NCI-H128 (cell line): ENCODE results near the gene PLA2G2E.
"Not testable (repeated sequence)": the region's sequence is repeated elsewhere in the genome, so short reads cannot be mapped to it uniquely, and the experiment has no call there.

Experiments
- DNase-seq: peaks from one replicate; lab custom pipeline; 2025; ENCODE audit not compliant: unreplicated experiment; lab: John Stamatoyannopoulos, UW

The PLA2G2E gene

GRCh38 chr1:19932866-19933265, 9.4 kb upstream of the PLA2G2E start:
- DNase-seq: no peak

GRCh38 chr1:19927130-19927421, 3.7 kb upstream of the PLA2G2E start:
- DNase-seq: not testable (repeated sequence)

DNA sequence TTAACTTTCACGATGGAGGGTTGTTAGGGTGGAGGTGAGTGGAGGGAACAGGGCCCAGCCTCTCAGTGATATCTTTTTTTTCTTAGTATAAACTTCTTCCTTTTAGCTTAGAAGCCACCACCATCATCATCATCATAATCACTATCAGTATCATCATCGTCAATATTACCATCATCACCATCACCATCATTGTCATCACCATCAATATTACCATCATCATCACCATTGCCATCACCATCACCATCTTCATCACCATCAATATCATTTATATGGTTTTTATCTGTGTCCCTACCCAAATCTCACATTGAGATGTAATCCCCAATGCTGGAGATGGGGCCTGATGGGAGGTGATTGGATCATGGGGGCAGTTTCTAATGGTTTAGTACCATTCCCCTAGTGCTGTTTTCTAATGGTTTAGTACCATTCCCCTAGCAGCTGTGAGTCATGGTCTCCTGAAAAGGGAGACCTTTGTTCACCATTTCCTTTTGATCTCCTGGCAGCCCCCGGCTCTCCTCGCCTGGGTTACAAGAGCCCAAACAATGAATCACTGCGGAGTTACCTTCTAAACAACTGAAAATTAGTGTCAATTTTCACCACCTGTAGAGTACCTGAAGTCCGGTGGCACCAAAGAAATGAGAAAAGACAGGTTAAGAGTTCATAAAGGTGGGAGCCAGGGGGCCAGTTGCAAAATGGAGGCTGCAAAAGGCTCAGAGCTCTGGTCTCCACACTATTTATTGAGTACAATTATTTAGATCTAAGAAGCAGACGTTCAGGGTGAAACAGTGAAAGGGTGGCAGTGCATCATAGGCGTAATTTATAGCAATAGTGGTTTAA, 3.1 kb upstream of the PLA2G2E start:
- no peak for DNase-seq

DNA sequence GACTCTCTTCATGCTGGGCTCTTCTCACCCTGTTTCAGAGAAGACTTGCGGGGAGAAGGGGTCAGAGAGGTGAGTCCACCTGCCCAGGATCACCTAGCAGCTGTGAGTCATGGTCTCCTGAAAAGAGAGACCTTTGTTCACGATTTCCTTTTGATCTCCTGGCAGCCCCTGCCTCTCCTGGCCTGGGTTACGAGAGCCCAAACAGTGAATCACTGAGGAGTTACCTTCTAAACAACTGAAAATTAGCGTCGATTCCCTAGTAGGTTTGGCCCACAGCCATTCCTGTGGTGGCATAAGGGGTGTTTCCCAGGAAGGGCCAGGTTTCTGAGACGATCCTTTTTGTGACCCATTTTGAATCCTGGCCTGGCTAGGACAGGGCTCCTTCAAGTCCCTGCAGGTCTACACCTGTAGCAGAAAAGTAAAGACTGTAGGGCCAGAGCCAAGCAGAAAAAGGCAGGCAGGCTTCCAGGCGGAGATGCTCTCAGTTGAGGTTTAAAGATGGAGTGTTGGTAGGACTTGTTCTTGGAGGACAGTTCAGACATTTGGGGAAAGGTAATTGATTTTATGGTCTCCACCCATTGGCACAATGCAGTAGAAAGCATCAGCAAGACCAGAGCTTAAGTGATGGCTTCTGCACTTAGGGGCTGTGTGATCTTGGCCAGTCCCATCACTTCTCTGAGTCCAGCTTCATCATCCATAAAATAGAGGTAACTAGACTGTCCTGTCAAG, 2.1 kb upstream of the PLA2G2E start:
- DNase-seq: no peak

DNA sequence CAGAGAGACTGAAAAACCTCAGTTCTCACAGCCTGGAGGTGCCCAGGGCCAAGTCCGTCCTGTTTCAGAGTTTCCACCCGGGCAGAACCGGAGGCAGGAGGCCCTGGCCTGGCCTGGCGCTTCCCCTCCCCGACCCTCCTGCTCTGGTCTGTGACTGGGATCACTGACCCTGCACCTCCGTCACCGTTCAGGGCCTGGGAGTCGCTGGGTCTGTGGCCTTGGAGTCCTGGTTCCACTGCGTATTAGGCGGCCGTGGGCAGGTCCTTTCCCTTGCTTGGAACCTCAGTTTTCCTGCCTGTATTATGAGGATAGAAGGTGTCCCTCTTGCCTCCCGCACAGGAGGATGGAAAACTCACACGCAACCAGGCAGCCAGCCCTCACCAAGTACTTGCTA, 533 bp upstream of the PLA2G2E start:
- DNase-seq: no peak

- no peak for DNase-seq
Observed at GRCh38 chr1:19922015-19922688, 1.3 kb downstream of the PLA2G2E start.

- DNase-seq: no peak
Observed at GRCh38 chr1:19921310-19921709, 2.1 kb downstream of the PLA2G2E start.

DNA sequence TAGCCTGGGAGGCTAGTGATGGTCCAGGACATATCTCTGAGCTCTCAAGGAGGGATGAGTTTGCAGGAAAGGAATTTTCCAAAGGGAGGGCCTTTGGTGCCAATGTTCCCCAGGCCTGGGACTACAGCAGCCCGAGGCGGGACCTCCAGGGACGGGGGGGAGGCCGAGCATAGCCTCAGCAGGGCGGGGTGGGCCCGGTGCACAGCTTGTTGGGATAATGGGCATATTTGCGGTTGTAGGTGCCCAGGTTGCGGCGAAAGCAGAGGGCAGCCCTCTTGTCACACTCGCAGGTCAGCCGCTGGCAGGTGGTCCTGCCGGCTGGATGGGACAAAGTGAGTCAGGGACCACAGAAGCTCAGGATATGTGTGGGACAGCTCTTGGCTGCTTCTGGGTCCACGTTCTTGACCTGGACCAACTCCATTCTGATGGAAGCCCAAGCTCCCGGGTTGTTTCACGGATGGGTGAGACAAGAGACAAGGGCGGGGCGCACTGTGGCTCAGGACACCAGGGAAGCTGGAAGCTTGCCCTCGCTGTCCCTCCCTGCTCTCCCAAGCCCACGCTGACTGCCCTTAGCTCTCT, 3.2 kb downstream of the PLA2G2E start:
- DNase-seq: no peak

DNA sequence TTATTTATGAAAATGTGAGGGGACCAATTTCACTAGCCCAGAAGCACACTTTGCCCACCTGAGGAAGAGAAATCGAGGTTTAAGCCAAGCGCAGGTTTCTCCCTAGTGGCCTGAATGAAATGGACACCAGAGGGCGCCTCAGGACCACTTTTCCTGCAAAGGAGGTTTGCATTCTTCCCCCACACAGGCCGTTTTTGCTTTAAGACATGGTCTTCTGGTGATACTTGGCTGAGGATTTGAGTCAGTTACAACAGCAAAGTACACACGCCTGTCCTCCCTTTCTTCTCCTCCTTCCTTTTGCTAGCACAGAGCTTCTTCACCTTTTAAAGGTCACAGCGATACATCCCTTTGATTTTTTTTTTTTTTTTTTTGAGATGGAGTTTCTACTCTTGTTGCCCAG, 5.4 kb downstream of the PLA2G2E start:
- peak; percentile 81 for DNase-seq

DNA sequence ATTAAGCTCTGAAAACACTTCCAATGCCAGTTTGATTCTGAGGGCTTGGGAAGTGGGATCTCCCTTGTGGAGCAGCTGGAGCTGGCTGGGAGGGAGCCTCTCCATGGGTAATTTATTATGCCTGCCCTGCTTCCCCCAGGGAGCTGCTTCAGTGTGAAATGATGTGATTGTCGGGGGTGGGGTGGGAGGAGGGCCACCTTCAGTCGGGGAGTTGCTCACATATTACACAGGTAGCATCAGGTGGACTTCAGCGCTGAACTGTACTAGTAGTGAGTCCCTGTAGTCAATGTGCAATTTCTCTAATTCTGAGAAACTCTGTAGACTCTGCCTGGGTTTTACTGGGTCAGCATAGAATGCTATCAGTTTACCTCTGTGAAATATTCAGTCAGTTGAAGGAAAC, 12.8 kb downstream of the PLA2G2E start:
- no peak for DNase-seq

GRCh38 chr1:19909971-19910370, 13.4 kb downstream of the PLA2G2E start:
- DNase-seq: no peak

DNA sequence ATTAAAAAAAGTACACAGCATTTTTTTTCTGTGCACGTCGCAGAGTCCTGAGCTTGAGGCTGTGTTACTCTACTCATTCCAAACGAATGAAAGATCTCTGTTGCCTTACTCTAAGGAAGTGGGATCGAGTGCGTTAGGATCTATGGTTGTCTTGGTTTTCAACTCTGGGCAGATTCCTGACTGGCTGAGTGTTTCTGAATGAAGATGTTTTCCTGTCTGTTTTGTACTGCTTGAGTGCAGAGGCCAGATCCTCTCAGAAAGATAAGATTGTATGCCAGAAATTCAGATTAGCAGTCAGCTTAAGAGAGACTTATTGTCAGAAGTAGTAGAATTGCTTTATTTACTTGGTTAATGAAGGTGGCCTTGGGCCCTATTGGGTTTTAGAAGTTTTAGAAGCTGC, 14.0 kb downstream of the PLA2G2E start:
- DNase-seq: no peak

- no peak for DNase-seq
Observed at GRCh38 chr1:19907456-19907855, 16.0 kb downstream of the PLA2G2E start.

DNA sequence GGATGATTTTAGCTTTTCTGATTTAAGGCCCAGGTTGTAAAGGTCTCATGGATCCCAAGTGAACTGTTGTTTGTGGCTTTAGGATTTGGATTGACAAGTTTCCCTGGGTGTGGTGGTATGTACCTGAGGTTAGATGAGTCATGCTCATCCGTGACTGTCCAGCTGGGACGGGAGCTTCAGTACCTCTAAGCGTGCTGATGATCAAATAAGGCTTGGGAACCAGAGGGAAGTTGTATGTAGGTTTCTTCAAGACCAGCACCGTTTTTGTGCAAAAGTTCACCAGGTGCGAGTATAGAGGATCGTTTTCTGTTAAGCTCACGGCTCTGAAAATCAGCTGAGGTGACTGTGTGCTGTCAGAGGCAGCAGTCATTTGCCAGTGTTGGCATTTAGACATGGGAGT, 19.8 kb downstream of the PLA2G2E start:
- no peak for DNase-seq

- DNase-seq: no peak
Observed at GRCh38 chr1:19901653-19902052, 21.8 kb downstream of the PLA2G2E start.

DNA sequence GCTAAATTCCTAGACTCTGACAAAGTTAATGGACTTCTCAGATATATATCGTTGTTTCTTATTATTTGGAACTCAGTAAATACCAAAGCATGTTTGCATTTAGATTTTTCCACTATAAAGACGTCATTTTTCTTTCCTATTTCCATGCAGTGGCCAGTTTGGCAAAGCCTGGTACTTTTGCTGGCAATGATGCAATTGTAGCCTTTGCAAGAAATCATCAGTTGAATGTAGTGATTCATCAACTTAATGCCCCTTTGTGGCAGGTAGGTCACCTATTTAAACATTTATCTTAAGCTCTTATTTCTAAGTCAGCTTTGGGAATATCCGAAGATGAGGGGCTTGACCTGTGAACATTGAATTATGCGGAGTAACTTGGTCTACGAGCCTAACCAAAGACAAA, 29.2 kb downstream of the PLA2G2E start:
- no peak for DNase-seq

GRCh38 chr1:19893687-19894086, 29.7 kb downstream of the PLA2G2E start:
- no peak for DNase-seq

DNA sequence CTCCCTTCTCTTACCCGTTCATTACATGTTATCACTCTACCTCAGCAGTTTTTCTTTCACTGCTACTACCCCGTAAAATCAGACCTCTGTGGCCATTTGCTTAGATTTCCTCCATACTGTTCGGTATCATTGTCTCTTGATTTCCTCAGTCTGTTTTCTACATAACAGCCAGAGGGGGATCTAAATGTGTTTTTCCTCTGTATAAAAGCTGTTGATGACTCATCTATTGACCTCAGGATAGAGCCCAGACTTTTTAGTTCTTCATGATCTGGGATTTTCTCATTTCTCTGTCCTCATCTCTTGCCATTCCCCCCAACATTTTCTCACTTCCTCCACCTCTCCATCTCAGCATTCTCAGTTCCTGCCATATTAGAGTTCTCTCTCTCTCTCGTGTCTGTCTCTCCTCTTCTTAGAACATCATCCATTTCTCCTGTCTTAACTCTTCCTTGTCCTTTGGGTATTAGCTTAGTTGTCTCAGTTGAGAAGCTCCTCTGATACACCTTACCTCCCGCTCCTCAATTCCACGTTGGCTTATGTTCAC, 30.7 kb downstream of the PLA2G2E start:
- DNase-seq: no peak

DNA sequence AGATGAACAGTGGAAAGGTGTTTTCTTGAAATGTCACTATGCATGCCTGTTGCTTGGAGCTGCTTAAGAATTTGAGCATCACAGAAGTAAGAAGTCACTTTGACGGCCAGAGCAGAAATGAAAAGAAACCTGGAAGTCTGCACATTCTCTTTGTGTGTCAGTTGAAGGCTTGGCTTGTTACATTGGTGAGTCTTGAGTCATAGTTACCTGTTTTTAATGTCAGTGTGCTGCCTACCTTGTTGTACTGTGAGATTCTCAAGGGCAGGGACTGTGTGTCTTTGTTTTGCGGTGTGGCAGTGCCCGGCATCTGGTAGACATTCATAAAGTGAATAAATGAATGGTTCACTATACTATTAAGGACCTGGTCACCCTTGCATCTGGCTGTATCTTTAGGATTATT, 31.3 kb downstream of the PLA2G2E start:
- DNase-seq: no peak

- DNase-seq: no peak
Observed at GRCh38 chr1:19889656-19890055, 33.8 kb downstream of the PLA2G2E start.

DNA sequence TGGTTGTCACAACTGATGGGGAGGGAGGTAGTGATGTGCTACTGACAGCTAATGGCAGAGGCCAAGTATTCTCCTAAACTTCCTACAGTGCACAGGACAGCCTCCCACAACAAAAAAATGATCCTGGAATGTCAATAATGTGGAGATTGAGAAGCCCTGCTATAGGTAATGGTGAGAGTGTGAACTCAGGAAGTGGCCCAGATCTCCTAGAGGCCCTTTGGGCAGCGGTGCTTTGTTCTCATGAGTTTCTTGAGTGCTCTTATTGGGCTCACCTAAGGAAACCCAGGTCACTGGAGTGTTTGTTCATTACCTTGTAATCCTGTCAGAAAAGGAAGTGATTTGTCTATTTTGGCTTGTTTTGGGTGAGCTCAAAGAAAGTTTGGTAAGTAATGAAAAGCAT, 35.3 kb downstream of the PLA2G2E start:
- DNase-seq: no peak

DNA sequence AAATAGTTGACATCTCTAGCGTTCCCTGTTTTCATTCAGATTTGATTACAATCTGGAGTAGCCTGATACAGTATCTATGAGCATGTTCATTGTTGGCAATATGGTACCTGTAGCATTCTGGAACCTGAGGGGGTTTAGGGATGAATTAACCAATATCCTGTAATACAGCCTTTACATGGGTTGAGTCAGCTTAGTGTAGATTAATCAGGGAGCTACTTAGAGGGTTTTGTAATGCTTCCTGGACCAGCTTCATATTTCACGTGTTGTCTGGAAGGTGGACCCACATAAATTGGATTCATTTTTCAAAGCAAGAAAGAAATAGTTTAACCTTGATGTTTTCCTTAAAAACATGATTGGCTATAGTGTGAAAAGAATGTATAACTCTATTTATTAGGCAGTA, 37.6 kb downstream of the PLA2G2E start:
- DNase-seq: no peak
